OCI-LY1 (cell line): ENCODE data around the gene IFT81.

Experiments used
- H2AFZ ChIP-seq: fragments of 200-600 bp; sonication (generic), shearing (Covaris generic); 2 replicates; pipeline ENCODE4 v1.6.0; 2014; ENCODE audit warnings: antibody characterized with exemption, mild to moderate bottlenecking, low read length
- H3F3A ChIP-seq: fragments of 200-600 bp; sonication (generic), shearing (Covaris generic); 2 replicates; pipeline ENCODE4 v1.6.0; 2014; ENCODE audit warnings: mild to moderate bottlenecking, antibody characterized with exemption, low read length, moderate library complexity; ENCODE audit not compliant: insufficient read depth
- H3K27ac ChIP-seq: fragments of 200-600 bp; sonication (generic); 2 replicates; pipeline ENCODE4 v1.5.1; 2014; ENCODE audit warnings: low read length, mixed run types, mild to moderate bottlenecking, low read depth; ENCODE audit not compliant: poor library complexity, severe bottlenecking
- H3K27me3 ChIP-seq: fragments of 200-600 bp; sonication (generic); 2 replicates; pipeline ENCODE4 v1.6.0; 2014; ENCODE audit warnings: antibody characterized with exemption, mild to moderate bottlenecking, low read length, moderate library complexity; ENCODE audit not compliant: insufficient read depth
- H3K36me3 ChIP-seq: fragments of 200-600 bp; sonication (generic); 2 replicates; pipeline ENCODE4 v1.6.1; 2014; ENCODE audit warnings: mild to moderate bottlenecking, antibody characterized with exemption, low read length, moderate library complexity, mixed read lengths; ENCODE audit not compliant: insufficient read depth
- H3K4me1 ChIP-seq: fragments of 200-600 bp; sonication (generic); 2 replicates; pipeline ENCODE4 v1.5.1; 2014; ENCODE audit warnings: mild to moderate bottlenecking, low read length, moderate library complexity; ENCODE audit not compliant: insufficient read depth, severe bottlenecking
- H3K4me2 ChIP-seq: fragments of 200-600 bp; sonication (generic), shearing (Covaris generic); 2 replicates; pipeline ENCODE4 v1.6.1; 2014; ENCODE audit warnings: low read length
- H3K4me3 ChIP-seq: fragments of 200-600 bp; sonication (generic); 2 replicates; pipeline ENCODE4 v1.5.1; 2014; ENCODE audit warnings: low read length, low read depth, mild to moderate bottlenecking, mixed read lengths; ENCODE audit not compliant: poor library complexity, severe bottlenecking
- H3K79me2 ChIP-seq: fragments of 200-600 bp; shearing (Covaris generic); 2 replicates; pipeline ENCODE4 v1.6.1; 2016; ENCODE audit warnings: mixed run types, low read length, mixed read lengths; ENCODE audit not compliant: insufficient read depth
- H3K9ac ChIP-seq: fragments of 200-600 bp; sonication (generic), shearing (Covaris generic); 2 replicates; pipeline ENCODE4 v1.6.1; 2014; ENCODE audit warnings: mild to moderate bottlenecking, low read length, mixed read lengths
- H3K9me2 ChIP-seq: fragments of 200-600 bp; sonication (generic), shearing (Covaris generic); 2 replicates; pipeline ENCODE4 v1.6.1; 2014; ENCODE audit warnings: low read depth, mild to moderate bottlenecking, low read length, mixed read lengths
- H3K9me3 ChIP-seq: fragments of 200-600 bp; shearing (Covaris generic); 2 replicates; pipeline ENCODE4 v1.6.1; 2014; ENCODE audit warnings: low read length, mixed read lengths
- H4K20me1 ChIP-seq: fragments of 200-600 bp; sonication (generic), shearing (Covaris generic); 2 replicates; pipeline ENCODE4 v1.6.0; 2016; ENCODE audit warnings: mild to moderate bottlenecking, low read length; ENCODE audit not compliant: insufficient read depth
- CTCF ChIP-seq: fragments of 200-600 bp; sonication (generic), shearing (Covaris generic); IDR thresholded peaks from 2 replicates; pipeline ENCODE4 v1.5.1; 2017; ENCODE audit warnings: mild to moderate bottlenecking, antibody characterized with exemption, low read length, moderate library complexity, mixed read lengths
- EZH2 ChIP-seq: fragments of 200-600 bp; sonication (generic), shearing (Covaris generic); IDR thresholded peaks from 2 replicates; pipeline ENCODE4 v1.8.0; 2017; ENCODE audit warnings: borderline replicate concordance, mixed run types, mild to moderate bottlenecking, antibody characterized with exemption, low read length, moderate library complexity, mixed read lengths

IFT81 gene

GRCh38 chr12:110126557-110126956, 2.4 kb downstream of the IFT81 start:
- Histone ChIP-seq H3K4me3 (no peak overlapping the region), H3K4me1 (peaks cover 13% of the 10 kb centered on the region), H3F3A (no peaks in the 10 kb centered on the region), H4K20me1 (no peaks in the 10 kb centered on the region), H3K27me3 (no peaks in the 10 kb centered on the region), H3K4me2 (no peak overlapping the region), H3K9me3 (no peaks in the 10 kb centered on the region), H3K9ac (no peak overlapping the region), H3K9me2 (no peaks in the 10 kb centered on the region), H3K27ac (peak overlapping the region; percentile 28), H3K36me3 (no peaks in the 10 kb centered on the region), H2AFZ (no peak overlapping the region), H3K79me2 (no peaks in the 10 kb centered on the region)
- no peak for TF ChIP-seq EZH2
- TF ChIP-seq CTCF, result no peak

GRCh38 chr12:110134691-110135411, 10.7 kb downstream of the IFT81 start:
- no peak overlapping the region for H3K4me3 ChIP-seq
- H3K9ac ChIP-seq, result no peak overlapping the region
- H3K79me2 ChIP-seq, result no peaks in the 10 kb centered on the region
- no peaks in the 10 kb centered on the region for H3K9me3 ChIP-seq
- no peak overlapping the region for H3K27ac ChIP-seq
- H3K27me3 ChIP-seq, result no peaks in the 10 kb centered on the region
- H3F3A ChIP-seq, result no peaks in the 10 kb centered on the region
- no peak overlapping the region for H3K4me2 ChIP-seq
- H3K36me3 ChIP-seq, result no peaks in the 10 kb centered on the region
- TF ChIP-seq CTCF, result no peak
- TF ChIP-seq EZH2, result no peak
- no peak overlapping the region for H2AFZ ChIP-seq
- no peaks in the 10 kb centered on the region for H4K20me1 ChIP-seq
- H3K9me2 ChIP-seq, result no peaks in the 10 kb centered on the region
- no peaks in the 10 kb centered on the region for H3K4me1 ChIP-seq

GRCh38 chr12:110135806-110136205, 11.6 kb downstream of the IFT81 start:
- Histone ChIP-seq H3K9ac (no peak overlapping the region), H3K79me2 (no peaks in the 10 kb centered on the region), H3K27me3 (no peaks in the 10 kb centered on the region), H3K27ac (no peak overlapping the region), H3K36me3 (no peaks in the 10 kb centered on the region), H3K9me3 (no peaks in the 10 kb centered on the region), H3K4me3 (no peak overlapping the region), H3K4me1 (no peaks in the 10 kb centered on the region), H3K9me2 (no peaks in the 10 kb centered on the region), H2AFZ (no peak overlapping the region), H3F3A (no peaks in the 10 kb centered on the region), H4K20me1 (no peaks in the 10 kb centered on the region), H3K4me2 (no peak overlapping the region)
- TF ChIP-seq CTCF, result no peak
- no peak for TF ChIP-seq EZH2
